ENCODE data around the gene ILDR1.

DNA sequence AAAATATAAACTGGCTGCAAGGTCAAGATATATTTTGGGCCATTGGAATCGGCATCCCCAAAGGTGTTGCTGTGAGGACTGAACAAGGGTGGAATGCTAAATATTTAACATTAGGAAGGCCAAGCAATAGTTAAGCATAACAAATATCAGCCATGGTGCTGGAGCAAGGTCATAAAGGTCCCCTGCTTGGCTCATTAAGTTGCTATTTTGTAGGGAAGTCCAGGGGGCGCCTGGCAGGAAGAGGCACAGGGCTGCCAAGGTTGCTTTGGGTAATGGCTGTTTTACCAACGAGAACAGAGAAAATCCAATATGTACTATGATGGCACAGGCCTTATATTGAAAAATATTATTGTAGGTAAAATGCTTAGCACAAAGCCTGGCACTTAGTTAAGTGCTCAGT, 65.7 kb downstream of the ILDR1 start:
- TF ChIP-seq POLR2A (IDR thresholded peaks at IDR 0.05; ENCODE audit: low read length) (no peak), GATA1 (IDR thresholded peaks at IDR 0.05; ENCODE audit: low read depth, low read length) (no peak)
